SKM-1 (cell line): ENCODE measurements around the gene PCDHAC2.

ENCODE experiments used
- DNase-seq: peaks from one replicate; lab custom pipeline; 2025; ENCODE audit not compliant: unreplicated experiment; lab: John Stamatoyannopoulos, UW

PCDHAC2 gene

GRCh38 chr5:140966293-140967225 lies at the start of gene PCDHAC2:
Gene PCDHAC2, plus strand, starts transcription at chr5:140966476. Its CDS starts 291 bp downstream, at chr5:140966767.
- no peak for DNase-seq

GRCh38 chr5:140923601-140924000 lies 42.7 kb upstream of the PCDHAC2 start:
- no peak for DNase-seq

GRCh38 chr5:140925806-140926442 lies 40.4 kb upstream of the PCDHAC2 start, which contains the start of gene PCDHAC1:
Gene PCDHAC1, plus strand, starts transcription at chr5:140926299. Its CDS starts 594 bp downstream, at chr5:140926893.
- DNase-seq, result no peak

GRCh38 chr5:140926443-140927227 lies 39.6 kb upstream of the PCDHAC2 start:
- DNase-seq, result no peak

- DNase-seq, result no peak
Measured at GRCh38 chr5:140927228-140927573, 39.1 kb upstream of the PCDHAC2 start.

- no peak for DNase-seq
Measured at GRCh38 chr5:140934964-140935606, 31.2 kb upstream of the PCDHAC2 start.

- no peak for DNase-seq
Measured at GRCh38 chr5:140946578-140946977, 19.7 kb upstream of the PCDHAC2 start.

GRCh38 chr5:140951636-140952035 lies 14.6 kb upstream of the PCDHAC2 start:
- DNase-seq, result no peak

- DNase-seq, result no peak
Measured at GRCh38 chr5:140953234-140953633, 13.0 kb upstream of the PCDHAC2 start.

GRCh38 chr5:140962190-140962589 lies 4.1 kb upstream of the PCDHAC2 start:
- DNase-seq, result no peak

GRCh38 chr5:140964356-140964755 lies 1.9 kb upstream of the PCDHAC2 start:
- no peak for DNase-seq

- no peak for DNase-seq
Measured at GRCh38 chr5:140965905-140966292, 377 bp upstream of the PCDHAC2 start.

GRCh38 chr5:140967226-140967893 lies 1.1 kb downstream of the PCDHAC2 start:
- no peak for DNase-seq

- DNase-seq, result no peak
Measured at GRCh38 chr5:140969880-140970279, 3.6 kb downstream of the PCDHAC2 start.

- no peak for DNase-seq
Measured at GRCh38 chr5:140973550-140973949, 7.3 kb downstream of the PCDHAC2 start.

- no peak for DNase-seq
Measured at GRCh38 chr5:140977003-140977402, 10.7 kb downstream of the PCDHAC2 start.

- no peak for DNase-seq
Measured at GRCh38 chr5:140978260-140978659, 12.0 kb downstream of the PCDHAC2 start.

GRCh38 chr5:140978983-140979382 lies 12.7 kb downstream of the PCDHAC2 start:
- DNase-seq, result no peak

- DNase-seq, result no peak
Measured at GRCh38 chr5:140982083-140982716, 15.9 kb downstream of the PCDHAC2 start.

GRCh38 chr5:140986117-140986521 lies 19.8 kb downstream of the PCDHAC2 start:
- no peak for DNase-seq
